Astrocyte of the cerebellum (primary cell): Measurements from ENCODE around the gene TMEM176B.

Experiments used
- DNase-seq: peaks from one replicate; pipeline ENCODE4 v3.0.0-alpha.2; 2011; ENCODE audit warnings: low read depth
- H3K4me3 ChIP-seq: 2 replicates; pipeline ENCODE4 v1.5.1; 2011; ENCODE audit warnings: mild to moderate bottlenecking, low read depth, low read length, moderate library complexity
- CTCF ChIP-seq: IDR thresholded peaks from 2 replicates; pipeline ENCODE4 v1.5.1; 2012; ENCODE audit warnings: low read length, low read depth, moderate library complexity, mild to moderate bottlenecking; ENCODE audit errors: missing control alignments
- in situ Hi-C: cut with HindIII; loops from 2 replicates; pipeline ENCODE4 v1.10.0; 2017; ENCODE audit warnings: low sequenced_read_pairs

Gene TMEM176B

GRCh38 chr7:150799741-150800580 is at the start of gene TMEM176B:
TMEM176B (minus strand) TSS chr7:150800364; CDS start chr7:150796569, 3,795 bp downstream.
- in situ Hi-C loops = loop anchor here (5.0 kb wide), 1 partner anchor 37 kb away; no protein-coding TSS in a partner anchor
- no peak for DNase-seq

GRCh38 chr7:150849204-150849775 is 49.1 kb upstream of the TMEM176B start:
- no peak overlapping the region for H3K4me3 ChIP-seq
- TF ChIP-seq CTCF = no peak
- no peak for DNase-seq
- in situ Hi-C loops = no loop called here

More at GRCh38 chr7:150799741-150800580, at the start of gene TMEM176B:
- no peak for TF ChIP-seq CTCF
- no peak within 1 kb of the TSS for H3K4me3 ChIP-seq

GRCh38 chr7:150848561-150849115 is 48.5 kb upstream of the TMEM176B start:
- no peak for DNase-seq
- TF ChIP-seq CTCF = no peak
- no peak overlapping the region for H3K4me3 ChIP-seq
- in situ Hi-C loops = no loop called here

- no peak for DNase-seq
- no peak overlapping the region for H3K4me3 ChIP-seq
- no peak for TF ChIP-seq CTCF
- in situ Hi-C loops = no loop called here
Measured at GRCh38 chr7:150848111-150848510, 47.9 kb upstream of the TMEM176B start.

- in situ Hi-C loops = no loop called here
- no peak for TF ChIP-seq CTCF
- DNase-seq = no peak
- no peak overlapping the region for H3K4me3 ChIP-seq
Measured at GRCh38 chr7:150847536-150847935, 47.4 kb upstream of the TMEM176B start.

- TF ChIP-seq CTCF = no peak
- H3K4me3 ChIP-seq = no peak overlapping the region
- no peak for DNase-seq
- in situ Hi-C loops = no loop called here
Measured at GRCh38 chr7:150846291-150847115, 46.3 kb upstream of the TMEM176B start.
